GM12891 (cell line): ENCODE results near the gene SIDT2.

Experiments used
- POLR2A ChIP-seq: IDR thresholded peaks from 2 replicates; pipeline ENCODE4 v1.6.1; 2011; ENCODE audit warnings: low read depth, low read length, control low read depth
- POLR2AphosphoS5 ChIP-seq: IDR thresholded peaks from 2 replicates; pipeline ENCODE4 v1.6.1; 2011; ENCODE audit warnings: low read depth, low read length, control low read depth

- TF ChIP-seq POLR2A, result no peak
- no peak for TF ChIP-seq POLR2AphosphoS5
Measured at GRCh38 chr11:117232911-117233409, 54.4 kb downstream of the SIDT2 start.
